Endothelial cell of umbilical vein (primary cell): ENCODE results near the gene RAMP3.

Experiments
- EZH2 ChIP-seq: IDR thresholded peaks from 2 replicates; pipeline ENCODE4 v1.6.1; 2012; ENCODE audit warnings: borderline replicate concordance, low read depth, mild to moderate bottlenecking, moderate library complexity, low read length, inconsistent platforms; ENCODE audit not compliant: severe bottlenecking
- JUN ChIP-seq: IDR thresholded peaks from 2 replicates; pipeline ENCODE4 v1.6.1; 2011; ENCODE audit warnings: borderline replicate concordance, low read depth; ENCODE audit not compliant: insufficient read length, insufficient read depth
- MYC ChIP-seq: IDR thresholded peaks from one replicate; pipeline ENCODE4 v1.6.1; 2011; ENCODE audit warnings: mild to moderate bottlenecking, low read depth, low read length
- POLR2A ChIP-seq: IDR thresholded peaks from 2 replicates; pipeline ENCODE4 v1.6.1; 2012; ENCODE audit warnings: low read depth, mild to moderate bottlenecking, control low read depth, low read length
- POLR2AphosphoS5 ChIP-seq: IDR thresholded peaks from 2 replicates; pipeline ENCODE4 v1.6.1; 2012; ENCODE audit warnings: low read depth, mild to moderate bottlenecking, control low read depth, low read length, moderate library complexity; ENCODE audit not compliant: insufficient read depth
- TF ChIP-seq, protein P1 (sequence below), 2 donors: IDR thresholded peaks; 1 replicate in 1 of 2; 2 replicates in 1 of 2; pipeline ENCODE4 v1.5.1; 2011; ENCODE audit warnings: low read length in 2 of 2, mild to moderate bottlenecking in 2 of 2, moderate library complexity in 2 of 2, control low read depth in 1 of 2, inconsistent platforms in 1 of 2, low read depth in 1 of 2; ENCODE audit not compliant: insufficient read depth in 1 of 2; ENCODE audit errors: extremely low read depth in 1 of 2

DNA sequence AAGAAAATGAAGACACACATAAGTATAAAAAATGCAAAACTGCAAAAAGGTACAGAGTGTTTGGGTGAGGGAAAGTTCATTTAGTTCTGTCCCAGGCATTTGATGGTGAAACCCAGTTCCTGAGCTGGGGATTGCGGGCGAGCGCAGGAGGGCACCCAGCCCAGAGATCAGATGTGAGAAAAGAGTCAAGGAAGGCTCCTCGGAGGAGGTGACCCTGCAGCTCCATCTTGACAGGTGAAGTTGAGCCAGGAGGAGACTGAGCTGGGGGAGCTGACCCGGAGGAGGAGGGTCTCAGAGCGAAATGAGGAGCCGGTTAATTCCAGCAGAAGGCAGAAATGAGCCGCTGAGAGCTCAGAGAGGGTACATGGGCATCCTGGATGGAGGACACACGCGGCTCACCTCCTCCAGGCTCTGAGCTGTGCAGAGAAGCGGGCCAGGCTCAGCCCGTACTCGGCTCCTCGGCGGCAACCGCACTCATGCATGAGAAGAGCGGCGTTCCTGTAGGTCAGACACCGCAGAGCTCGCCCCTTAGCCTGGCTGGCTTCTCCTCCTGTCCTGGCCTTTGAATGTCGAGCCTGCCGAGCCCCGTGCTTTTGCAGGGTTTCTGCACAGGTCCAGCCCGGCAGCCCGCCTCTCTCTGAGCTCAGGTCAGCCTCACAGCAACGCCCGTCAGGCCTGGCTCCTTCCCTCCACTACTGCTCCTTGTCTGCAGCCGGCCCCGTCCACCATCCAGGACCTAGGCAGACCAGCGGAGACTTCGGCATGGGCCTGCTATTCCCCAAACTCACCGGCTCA is 9.5 kb upstream of the RAMP3 start:
- TF ChIP-seq, protein P1, sequence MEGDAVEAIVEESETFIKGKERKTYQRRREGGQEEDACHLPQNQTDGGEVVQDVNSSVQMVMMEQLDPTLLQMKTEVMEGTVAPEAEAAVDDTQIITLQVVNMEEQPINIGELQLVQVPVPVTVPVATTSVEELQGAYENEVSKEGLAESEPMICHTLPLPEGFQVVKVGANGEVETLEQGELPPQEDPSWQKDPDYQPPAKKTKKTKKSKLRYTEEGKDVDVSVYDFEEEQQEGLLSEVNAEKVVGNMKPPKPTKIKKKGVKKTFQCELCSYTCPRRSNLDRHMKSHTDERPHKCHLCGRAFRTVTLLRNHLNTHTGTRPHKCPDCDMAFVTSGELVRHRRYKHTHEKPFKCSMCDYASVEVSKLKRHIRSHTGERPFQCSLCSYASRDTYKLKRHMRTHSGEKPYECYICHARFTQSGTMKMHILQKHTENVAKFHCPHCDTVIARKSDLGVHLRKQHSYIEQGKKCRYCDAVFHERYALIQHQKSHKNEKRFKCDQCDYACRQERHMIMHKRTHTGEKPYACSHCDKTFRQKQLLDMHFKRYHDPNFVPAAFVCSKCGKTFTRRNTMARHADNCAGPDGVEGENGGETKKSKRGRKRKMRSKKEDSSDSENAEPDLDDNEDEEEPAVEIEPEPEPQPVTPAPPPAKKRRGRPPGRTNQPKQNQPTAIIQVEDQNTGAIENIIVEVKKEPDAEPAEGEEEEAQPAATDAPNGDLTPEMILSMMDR (IDR thresholded peaks at IDR 0.05; ENCODE audit: extremely low read depth in 1 of 2, insufficient read depth in 1 of 2, low read depth in 1 of 2, low read length in 2 of 2): no peak
- TF ChIP-seq EZH2 (no peak), POLR2A (no peak), MYC (no peak), JUN (no peak), POLR2AphosphoS5 (no peak)
